Umbilical cord (tissue), 1 donor: ENCODE measurements around the gene GRK3. TPM values are rescaled to one million over a fixed set of nuclear protein-coding genes. Genes with fewer than 3 reads are reported as not detected.

Source experiments
- total RNA-seq: library from RNA; depleted of rRNA; stranded (reverse); fragments of >200 nt; gene quantifications from one replicate; pipeline ENCODE4 v1.2.3, GENCODE V29; 2014; ENCODE audit warnings: low replicate concordance; ENCODE audit not compliant: insufficient read depth

Gene GRK3
- total RNA-seq, 1 donor from 2014 or later: 8.9 TPM

Other genes starting within 250 kb of the GRK3 start
- 7.9 TPM for gene MYO18B, start 177.5 kb downstream of the GRK3 start, total RNA-seq